ENCODE results near the gene MICALL2. TPM values are rescaled to one million over a fixed set of nuclear protein-coding genes. Genes with fewer than 3 reads are reported as not detected.

The MICALL2 gene
- total RNA-seq, 1 experiment from 2014 or later, result 15.7 TPM

GRCh38 chr7:1424041-1424440 is 35.2 kb downstream of the MICALL2 start:
- Mint-ChIP-seq H3K4me3 (no peak overlapping the region), H3K27me3 (ENCODE audit: low read depth) (peaks cover 2% of the 10 kb centered on the region; the same call in 1 of the 2 replicates), H3K27ac (no peak overlapping the region), H3K4me1 (peaks cover 3% of the 10 kb centered on the region), H3K36me3 (no peaks in the 10 kb centered on the region), H3K9me3 (peaks cover 4% of the 10 kb centered on the region; the same call in 1 of the 2 replicates)
- CTCF ChIA-PET, result interaction anchor here (0.6 to 1.1 kb wide), 3 partner anchors 11 to 854 kb away, joined by 3 to 4 read pairs (median 3); no protein-coding TSS in a partner anchor
- ATAC-seq, result no peak
- no peak for DNase-seq (ENCODE audit: low spot score)
- POLR2A ChIA-PET, result no interaction called here
- no peak for TF ChIP-seq ESRRA (CRISPR knock-in tag; IDR thresholded peaks at IDR 0.05; ENCODE audit: borderline replicate concordance)
- no peak for TF ChIP-seq CTCF (IDR thresholded peaks at IDR 0.05)
- TF ChIP-seq TCF7 (CRISPR knock-in tag; IDR thresholded peaks at IDR 0.05; ENCODE audit: low read depth), result no peak
- no peak for TF ChIP-seq ZSCAN18 (CRISPR knock-in tag; IDR thresholded peaks at IDR 0.05)
- TF ChIP-seq ZNF396 (CRISPR knock-in tag; IDR thresholded peaks at IDR 0.05; ENCODE audit: borderline replicate concordance), result no peak
- TF ChIP-seq AR (CRISPR knock-in tag; IDR thresholded peaks at IDR 0.05), result no peak
- TF ChIP-seq ATF6 (CRISPR knock-in tag; IDR thresholded peaks at IDR 0.05), result no peak
- TF ChIP-seq, protein P1, sequence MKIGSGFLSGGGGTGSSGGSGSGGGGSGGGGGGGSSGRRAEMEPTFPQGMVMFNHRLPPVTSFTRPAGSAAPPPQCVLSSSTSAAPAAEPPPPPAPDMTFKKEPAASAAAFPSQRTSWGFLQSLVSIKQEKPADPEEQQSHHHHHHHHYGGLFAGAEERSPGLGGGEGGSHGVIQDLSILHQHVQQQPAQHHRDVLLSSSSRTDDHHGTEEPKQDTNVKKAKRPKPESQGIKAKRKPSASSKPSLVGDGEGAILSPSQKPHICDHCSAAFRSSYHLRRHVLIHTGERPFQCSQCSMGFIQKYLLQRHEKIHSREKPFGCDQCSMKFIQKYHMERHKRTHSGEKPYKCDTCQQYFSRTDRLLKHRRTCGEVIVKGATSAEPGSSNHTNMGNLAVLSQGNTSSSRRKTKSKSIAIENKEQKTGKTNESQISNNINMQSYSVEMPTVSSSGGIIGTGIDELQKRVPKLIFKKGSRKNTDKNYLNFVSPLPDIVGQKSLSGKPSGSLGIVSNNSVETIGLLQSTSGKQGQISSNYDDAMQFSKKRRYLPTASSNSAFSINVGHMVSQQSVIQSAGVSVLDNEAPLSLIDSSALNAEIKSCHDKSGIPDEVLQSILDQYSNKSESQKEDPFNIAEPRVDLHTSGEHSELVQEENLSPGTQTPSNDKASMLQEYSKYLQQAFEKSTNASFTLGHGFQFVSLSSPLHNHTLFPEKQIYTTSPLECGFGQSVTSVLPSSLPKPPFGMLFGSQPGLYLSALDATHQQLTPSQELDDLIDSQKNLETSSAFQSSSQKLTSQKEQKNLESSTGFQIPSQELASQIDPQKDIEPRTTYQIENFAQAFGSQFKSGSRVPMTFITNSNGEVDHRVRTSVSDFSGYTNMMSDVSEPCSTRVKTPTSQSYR (CRISPR knock-in tag; IDR thresholded peaks at IDR 0.05), result no peak
- no peak for TF ChIP-seq AFF4 (CRISPR knock-in tag; IDR thresholded peaks at IDR 0.05; ENCODE audit: borderline replicate concordance)
- TF ChIP-seq, protein P2, sequence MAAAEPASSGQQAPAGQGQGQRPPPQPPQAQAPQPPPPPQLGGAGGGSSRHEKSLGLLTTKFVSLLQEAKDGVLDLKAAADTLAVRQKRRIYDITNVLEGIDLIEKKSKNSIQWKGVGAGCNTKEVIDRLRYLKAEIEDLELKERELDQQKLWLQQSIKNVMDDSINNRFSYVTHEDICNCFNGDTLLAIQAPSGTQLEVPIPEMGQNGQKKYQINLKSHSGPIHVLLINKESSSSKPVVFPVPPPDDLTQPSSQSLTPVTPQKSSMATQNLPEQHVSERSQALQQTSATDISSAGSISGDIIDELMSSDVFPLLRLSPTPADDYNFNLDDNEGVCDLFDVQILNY (CRISPR knock-in tag; IDR thresholded peaks at IDR 0.05), result no peak
- TF ChIP-seq ERG (CRISPR knock-in tag; IDR thresholded peaks at IDR 0.05), result no peak
- no peak for TF ChIP-seq FOXJ3 (CRISPR knock-in tag; IDR thresholded peaks at IDR 0.05; ENCODE audit: borderline replicate concordance)
- no peak for TF ChIP-seq IRF2 (CRISPR knock-in tag; IDR thresholded peaks at IDR 0.05; ENCODE audit: borderline replicate concordance, low read depth)
- no peak for TF ChIP-seq MXD4 (CRISPR knock-in tag; IDR thresholded peaks at IDR 0.05; ENCODE audit: borderline replicate concordance)
- no peak for TF ChIP-seq MYBL2 (CRISPR knock-in tag; IDR thresholded peaks at IDR 0.05)
